ENCODE results near the gene FAM222A.

FAM222A gene

GRCh38 chr12:109758426-109759420 is 45.1 kb downstream of the FAM222A start:
- no peak for DNase-seq (ENCODE audit: low read depth in 2 of 2)

- DNase-seq (ENCODE audit: low read depth in 2 of 2), result no peak
Measured at GRCh38 chr12:109759595-109759994, 46.0 kb downstream of the FAM222A start.

GRCh38 chr12:109760031-109760929 is 46.7 kb downstream of the FAM222A start:
- no peak for DNase-seq (ENCODE audit: low read depth in 2 of 2)

GRCh38 chr12:109760930-109761921 is 47.6 kb downstream of the FAM222A start:
- no peak for DNase-seq (ENCODE audit: low read depth in 2 of 2)

- no peak for DNase-seq (ENCODE audit: low read depth in 2 of 2)
Measured at GRCh38 chr12:109762071-109762672, 48.5 kb downstream of the FAM222A start.

- DNase-seq (ENCODE audit: low read depth in 2 of 2), result no peak
Measured at GRCh38 chr12:109762673-109763191, 49.1 kb downstream of the FAM222A start.

- no peak for DNase-seq (ENCODE audit: low read depth in 2 of 2)
Measured at GRCh38 chr12:109763201-109763841, 49.7 kb downstream of the FAM222A start.

- no peak for DNase-seq (ENCODE audit: low read depth in 2 of 2)
Measured at GRCh38 chr12:109764123-109764522, 50.5 kb downstream of the FAM222A start.

- DNase-seq (ENCODE audit: low read depth in 2 of 2), result no peak
Measured at GRCh38 chr12:109764776-109765445, 51.3 kb downstream of the FAM222A start.

GRCh38 chr12:109765446-109765810 is 51.8 kb downstream of the FAM222A start:
- no peak for DNase-seq (ENCODE audit: low read depth in 2 of 2)

GRCh38 chr12:109766251-109766778 is 52.7 kb downstream of the FAM222A start:
- DNase-seq (ENCODE audit: low read depth in 2 of 2), result no peak

GRCh38 chr12:109767456-109767855 is 53.8 kb downstream of the FAM222A start:
- DNase-seq (ENCODE audit: low read depth in 2 of 2), result no peak

GRCh38 chr12:109767991-109768900 is 54.6 kb downstream of the FAM222A start:
- DNase-seq (ENCODE audit: low read depth in 2 of 2), result no peak

GRCh38 chr12:109768901-109769670 is 55.5 kb downstream of the FAM222A start:
- no peak for DNase-seq (ENCODE audit: low read depth in 2 of 2)

GRCh38 chr12:109770104-109770860 is 56.7 kb downstream of the FAM222A start:
- DNase-seq (ENCODE audit: low read depth in 2 of 2), result no peak

GRCh38 chr12:109770861-109771670 is 57.4 kb downstream of the FAM222A start:
- no peak for DNase-seq (ENCODE audit: low read depth in 2 of 2)

Measured in fibroblast of skin of left quadriceps (primary cell).